Measurements from ENCODE around the gene SUSD6.
"Not testable (repeated sequence)": the region's sequence is repeated elsewhere in the genome, so short reads cannot be mapped to it uniquely, and the experiment has no call there.

The SUSD6 gene

DNA sequence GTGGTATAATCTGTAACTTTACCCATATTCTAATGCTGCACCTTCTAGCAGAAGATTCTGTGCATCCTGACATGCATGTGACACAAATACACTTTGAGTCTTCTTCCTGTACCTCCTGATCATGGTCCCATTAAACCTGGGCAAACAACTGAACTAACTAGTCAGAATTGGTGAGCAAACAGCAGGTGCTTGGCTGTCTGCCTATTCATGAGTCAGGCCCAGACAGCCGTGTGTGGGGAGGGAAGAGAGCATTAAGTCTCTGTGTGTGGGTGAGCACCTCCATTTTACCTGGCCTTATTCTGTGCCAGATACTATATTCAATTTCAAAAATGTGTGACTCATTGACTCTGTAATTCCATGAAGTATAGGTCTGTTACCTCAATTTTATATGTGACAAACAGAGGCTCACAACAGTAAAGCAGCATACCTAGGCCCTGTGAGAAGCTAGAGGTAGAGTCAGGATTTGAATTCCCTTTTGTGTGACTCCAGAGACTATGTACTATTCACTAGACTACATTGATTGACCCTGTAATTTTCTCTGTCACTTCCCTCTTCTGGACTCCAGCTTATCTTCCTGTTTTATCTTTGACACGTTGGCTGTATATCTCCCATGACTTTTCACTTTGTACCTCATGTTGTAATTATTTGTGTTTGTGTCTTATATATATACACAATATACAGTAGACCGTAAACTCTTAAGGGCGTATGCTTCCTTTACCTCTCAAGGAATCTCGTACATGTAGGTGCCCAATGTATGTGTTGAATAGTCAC, 32.2 kb downstream of the SUSD6 start:
- CTCF ChIA-PET = interaction anchor here (1.0 kb wide), 1 partner anchor 64 kb away, joined by 3 read pairs; no protein-coding TSS in a partner anchor
- POLR2A ChIA-PET (ENCODE audit: low non-redundant PET) = no interaction called here
- DNase-seq (ENCODE audit: low spot score) = peak; percentile 95
- no peak overlapping the region for H3K27ac ChIP-seq
- TF ChIP-seq, protein P1, sequence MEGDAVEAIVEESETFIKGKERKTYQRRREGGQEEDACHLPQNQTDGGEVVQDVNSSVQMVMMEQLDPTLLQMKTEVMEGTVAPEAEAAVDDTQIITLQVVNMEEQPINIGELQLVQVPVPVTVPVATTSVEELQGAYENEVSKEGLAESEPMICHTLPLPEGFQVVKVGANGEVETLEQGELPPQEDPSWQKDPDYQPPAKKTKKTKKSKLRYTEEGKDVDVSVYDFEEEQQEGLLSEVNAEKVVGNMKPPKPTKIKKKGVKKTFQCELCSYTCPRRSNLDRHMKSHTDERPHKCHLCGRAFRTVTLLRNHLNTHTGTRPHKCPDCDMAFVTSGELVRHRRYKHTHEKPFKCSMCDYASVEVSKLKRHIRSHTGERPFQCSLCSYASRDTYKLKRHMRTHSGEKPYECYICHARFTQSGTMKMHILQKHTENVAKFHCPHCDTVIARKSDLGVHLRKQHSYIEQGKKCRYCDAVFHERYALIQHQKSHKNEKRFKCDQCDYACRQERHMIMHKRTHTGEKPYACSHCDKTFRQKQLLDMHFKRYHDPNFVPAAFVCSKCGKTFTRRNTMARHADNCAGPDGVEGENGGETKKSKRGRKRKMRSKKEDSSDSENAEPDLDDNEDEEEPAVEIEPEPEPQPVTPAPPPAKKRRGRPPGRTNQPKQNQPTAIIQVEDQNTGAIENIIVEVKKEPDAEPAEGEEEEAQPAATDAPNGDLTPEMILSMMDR (conservative IDR thresholded peaks at IDR 0.05; ENCODE audit: low read depth) = no peak

DNA sequence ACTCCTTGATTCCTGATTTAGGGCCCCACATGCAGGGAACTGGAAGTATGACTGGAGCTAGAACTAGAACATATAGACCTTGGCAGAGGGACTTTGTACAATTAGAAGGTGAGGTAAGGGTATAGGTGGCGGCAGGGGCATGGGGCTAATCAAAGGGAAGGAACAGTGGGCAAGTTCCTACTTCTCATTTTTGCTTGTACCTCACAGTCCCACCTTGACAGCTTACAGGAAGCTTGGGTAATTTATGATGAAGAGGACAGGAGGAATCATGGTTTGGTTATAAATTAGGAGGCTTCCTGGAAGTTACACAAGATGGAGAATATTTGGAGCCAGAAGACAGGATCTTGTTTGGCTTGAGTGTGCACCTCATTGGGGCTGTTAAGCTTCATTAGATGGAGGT, 33.4 kb downstream of the SUSD6 start:
- ChIA-PET POLR2A (ENCODE audit: low non-redundant PET) (no interaction called here), CTCF (no interaction called here)
- no peak overlapping the region for H3K27ac ChIP-seq
- TF ChIP-seq, protein P1 (conservative IDR thresholded peaks at IDR 0.05; ENCODE audit: low read depth) = no peak
- no peak for DNase-seq (ENCODE audit: low spot score)

DNA sequence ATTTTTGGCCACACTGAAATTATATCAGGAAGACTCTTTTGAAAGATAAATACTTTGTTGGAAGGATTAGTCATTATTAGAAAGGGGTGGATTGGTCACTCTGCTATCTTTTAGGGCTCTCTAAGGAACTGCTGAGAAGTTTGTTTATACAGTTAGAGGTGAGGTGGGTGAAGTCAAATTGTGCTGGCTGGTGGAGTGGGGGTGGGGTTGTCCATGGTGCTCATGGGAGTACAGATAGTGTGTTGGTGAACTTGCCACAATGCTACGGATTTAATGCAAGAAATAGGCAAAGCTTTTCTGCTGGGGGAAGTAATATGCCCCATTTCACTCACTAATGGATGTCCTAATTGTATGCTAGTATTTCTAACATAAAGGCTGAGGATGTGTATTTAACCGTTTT, 35.8 kb downstream of the SUSD6 start:
- POLR2A ChIA-PET (ENCODE audit: low non-redundant PET) = no interaction called here
- CTCF ChIA-PET = interaction anchor here (0.6 kb wide), 1 partner anchor 10 kb away, joined by 3 read pairs; no protein-coding TSS in a partner anchor
- DNase-seq (ENCODE audit: low spot score) = no peak
- TF ChIP-seq, protein P1 (conservative IDR thresholded peaks at IDR 0.05; ENCODE audit: low read depth) = no peak
- no peak overlapping the region for H3K27ac ChIP-seq

DNA sequence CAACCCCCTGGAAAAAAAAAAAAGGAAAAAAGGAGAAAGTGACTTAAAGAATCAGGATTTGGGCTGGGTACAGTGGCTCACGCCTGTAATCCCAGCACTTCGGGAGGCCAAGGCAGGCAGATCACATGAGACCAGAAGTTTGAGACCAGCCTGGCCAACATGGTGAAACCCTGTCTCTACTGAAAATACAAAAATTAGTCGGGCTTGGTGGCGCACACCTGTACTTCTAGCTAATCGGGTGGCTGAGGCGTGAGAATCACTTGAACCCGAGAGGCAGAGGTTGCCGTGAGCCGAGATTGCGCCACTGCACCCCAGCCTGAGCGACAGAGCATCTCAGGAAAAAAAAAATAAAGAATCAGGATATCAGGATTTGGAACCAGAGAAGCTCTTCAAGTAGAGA, 36.2 kb downstream of the SUSD6 start:
- H3K27ac ChIP-seq; POLR2A ChIA-PET (ENCODE audit: low non-redundant PET); DNase-seq (ENCODE audit: low spot score): not testable (repeated sequence)
- CTCF ChIA-PET = interaction anchor here (0.6 to 0.9 kb wide), 3 partner anchors 9 to 112 kb away, joined by 3 to 4 read pairs (median 3); no protein-coding TSS in a partner anchor

DNA sequence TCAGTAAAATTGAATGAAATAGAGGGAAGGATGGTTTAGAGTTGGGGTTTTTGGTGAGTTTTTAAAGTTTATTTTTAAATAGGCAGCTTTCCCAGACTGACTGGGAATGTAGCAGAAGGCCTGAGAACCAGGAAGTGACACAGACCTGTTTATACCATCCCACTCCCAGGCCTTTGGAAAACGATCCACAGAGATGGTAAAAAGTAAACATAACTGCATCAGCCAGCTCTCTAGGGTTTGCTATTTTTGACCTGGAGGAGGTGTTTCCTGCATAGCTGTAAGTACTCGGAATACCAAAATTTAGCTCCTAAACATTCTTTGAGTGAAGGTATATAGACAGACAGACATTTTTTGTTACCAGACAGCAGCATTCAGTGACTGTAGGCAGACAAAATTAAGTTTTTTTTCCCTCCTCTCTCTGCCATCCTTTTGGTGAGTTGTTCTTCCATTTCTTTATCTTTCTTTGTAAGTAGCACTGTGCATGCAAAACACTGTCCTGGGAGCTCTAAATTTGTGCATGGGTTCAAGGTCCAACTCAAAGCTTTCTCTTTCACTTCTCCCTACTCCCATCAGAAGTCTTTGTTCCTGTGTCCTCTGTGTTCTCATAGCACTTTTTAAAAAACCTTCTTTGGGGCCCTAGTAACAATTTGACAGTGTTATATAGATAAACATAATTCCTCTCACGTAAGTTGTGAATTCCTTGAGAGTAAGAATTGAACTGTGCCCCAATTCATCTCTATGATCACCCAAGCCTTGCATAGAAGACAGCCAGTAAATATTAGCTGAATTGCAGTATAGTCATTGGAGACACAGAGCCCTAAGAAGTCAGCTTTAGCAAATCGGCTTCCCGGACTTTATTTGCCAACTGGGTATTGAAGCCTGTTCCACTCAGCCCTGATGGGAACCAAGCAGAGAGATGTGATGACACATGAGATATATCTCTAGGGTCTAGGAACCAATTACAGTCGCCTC, 37.4 kb downstream of the SUSD6 start:
- CTCF ChIA-PET = interaction anchor here (0.6 to 1.1 kb wide), 3 partner anchors 14 to 113 kb away, joined by 3 to 4 read pairs (median 4); no protein-coding TSS in a partner anchor
- DNase-seq (ENCODE audit: low spot score) = no peak
- POLR2A ChIA-PET (ENCODE audit: low non-redundant PET) = no interaction called here
- TF ChIP-seq, protein P1 (conservative IDR thresholded peaks at IDR 0.05; ENCODE audit: low read depth) = no peak
- H3K27ac ChIP-seq = no peak overlapping the region

DNA sequence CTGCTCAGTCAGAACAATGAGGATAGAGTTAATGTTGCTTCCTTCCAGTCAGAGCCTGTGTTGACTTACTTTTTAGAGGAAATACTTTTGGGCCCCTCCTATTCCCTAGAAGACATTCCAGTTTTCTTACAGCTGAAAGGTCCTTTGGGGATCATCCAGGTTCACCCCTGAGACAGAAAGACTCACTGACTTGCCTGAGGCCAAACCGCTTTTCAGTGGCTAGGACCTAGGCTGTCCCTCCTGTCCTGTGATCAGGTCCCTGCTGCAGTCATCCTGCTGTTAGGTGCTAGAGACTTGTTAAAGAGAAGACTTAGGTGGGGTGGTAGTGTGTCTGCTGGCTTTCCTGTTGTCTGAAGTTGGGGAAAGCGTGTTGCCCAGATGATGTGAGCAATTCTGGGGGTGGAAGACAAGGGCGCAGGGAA, 39.6 kb downstream of the SUSD6 start:
- ChIA-PET CTCF (interaction anchor here (0.6 kb wide), 1 partner anchor 34 kb away, joined by 3 read pairs; no protein-coding TSS in a partner anchor), POLR2A (ENCODE audit: low non-redundant PET) (no interaction called here)
- TF ChIP-seq, protein P1 (conservative IDR thresholded peaks at IDR 0.05; ENCODE audit: low read depth) = no peak
- peak; percentile 44 for DNase-seq (ENCODE audit: low spot score)
- H3K27ac ChIP-seq = peak overlapping the region; percentile 70

Measured in RWPE1 (cell line).